SKM-1 treated with dmso at 0.1 percent for 144 hours (cell line): ENCODE results near the gene MYADML2.

Source experiments
- DNase-seq: peaks from one replicate; lab custom pipeline; 2025; ENCODE audit not compliant: unreplicated experiment; lab: John Stamatoyannopoulos, UW

Gene MYADML2

GRCh38 chr17:81978524-81979298, 31.7 kb upstream of the MYADML2 start:
- DNase-seq, result no peak

- DNase-seq, result peak; percentile 67
Measured at GRCh38 chr17:81977211-81977808, 30.3 kb upstream of the MYADML2 start, which contains the start of gene ASPSCR1. Gene ASPSCR1, plus strand, starts transcription at chr17:81977629. Its CDS starts 18 bp downstream, at chr17:81977647.

- no peak for DNase-seq
Measured at GRCh38 chr17:81976332-81977210, 29.5 kb upstream of the MYADML2 start.

GRCh38 chr17:81973432-81973831, 26.4 kb upstream of the MYADML2 start:
- DNase-seq, result no peak

GRCh38 chr17:81968850-81969812, 22.1 kb upstream of the MYADML2 start:
- no peak for DNase-seq

- DNase-seq, result no peak
Measured at GRCh38 chr17:81968396-81968745, 21.3 kb upstream of the MYADML2 start.

GRCh38 chr17:81967533-81968395, 20.7 kb upstream of the MYADML2 start:
- DNase-seq, result no peak

- DNase-seq, result no peak
Measured at GRCh38 chr17:81967244-81967532, 20.2 kb upstream of the MYADML2 start.

- DNase-seq, result no peak
Measured at GRCh38 chr17:81966343-81967243, 19.6 kb upstream of the MYADML2 start.

GRCh38 chr17:81964081-81964849, 17.2 kb upstream of the MYADML2 start:
- no peak for DNase-seq

- no peak for DNase-seq
Measured at GRCh38 chr17:81962499-81963441, 15.7 kb upstream of the MYADML2 start.

- no peak for DNase-seq
Measured at GRCh38 chr17:81961521-81962498, 14.8 kb upstream of the MYADML2 start.

- peak; percentile 25 for DNase-seq
Measured at GRCh38 chr17:81961087-81961511, 14.1 kb upstream of the MYADML2 start, which contains the start of gene NOTUM. Gene NOTUM, minus strand, starts transcription at chr17:81961187. Its CDS starts 278 bp downstream, at chr17:81960909.

GRCh38 chr17:81960130-81960958, 13.3 kb upstream of the MYADML2 start:
- DNase-seq, result no peak
